Measurements from ENCODE around the gene HPD.

- TF ChIP-seq CTCF (IDR thresholded peaks at IDR 0.05) (no peak), POLR2A (IDR thresholded peaks at IDR 0.05) (no peak), EP300 (IDR thresholded peaks at IDR 0.05) (no peak)
Measured at GRCh38 chr12:121806009-121806545, 52.6 kb downstream of the HPD start.
